ENCODE measurements around the gene GNB4. TPM values are rescaled to one million over a fixed set of nuclear protein-coding genes. Genes with fewer than 3 reads are reported as not detected.

GNB4 gene
- total and polyA plus RNA-seq, 10 of the 15 experiments (the other 5 are each of a cell fraction or from before 2014, with no cell fraction given) = 0.14 to 3.4 (median 1.8) TPM

- TF ChIP-seq, protein P1, sequence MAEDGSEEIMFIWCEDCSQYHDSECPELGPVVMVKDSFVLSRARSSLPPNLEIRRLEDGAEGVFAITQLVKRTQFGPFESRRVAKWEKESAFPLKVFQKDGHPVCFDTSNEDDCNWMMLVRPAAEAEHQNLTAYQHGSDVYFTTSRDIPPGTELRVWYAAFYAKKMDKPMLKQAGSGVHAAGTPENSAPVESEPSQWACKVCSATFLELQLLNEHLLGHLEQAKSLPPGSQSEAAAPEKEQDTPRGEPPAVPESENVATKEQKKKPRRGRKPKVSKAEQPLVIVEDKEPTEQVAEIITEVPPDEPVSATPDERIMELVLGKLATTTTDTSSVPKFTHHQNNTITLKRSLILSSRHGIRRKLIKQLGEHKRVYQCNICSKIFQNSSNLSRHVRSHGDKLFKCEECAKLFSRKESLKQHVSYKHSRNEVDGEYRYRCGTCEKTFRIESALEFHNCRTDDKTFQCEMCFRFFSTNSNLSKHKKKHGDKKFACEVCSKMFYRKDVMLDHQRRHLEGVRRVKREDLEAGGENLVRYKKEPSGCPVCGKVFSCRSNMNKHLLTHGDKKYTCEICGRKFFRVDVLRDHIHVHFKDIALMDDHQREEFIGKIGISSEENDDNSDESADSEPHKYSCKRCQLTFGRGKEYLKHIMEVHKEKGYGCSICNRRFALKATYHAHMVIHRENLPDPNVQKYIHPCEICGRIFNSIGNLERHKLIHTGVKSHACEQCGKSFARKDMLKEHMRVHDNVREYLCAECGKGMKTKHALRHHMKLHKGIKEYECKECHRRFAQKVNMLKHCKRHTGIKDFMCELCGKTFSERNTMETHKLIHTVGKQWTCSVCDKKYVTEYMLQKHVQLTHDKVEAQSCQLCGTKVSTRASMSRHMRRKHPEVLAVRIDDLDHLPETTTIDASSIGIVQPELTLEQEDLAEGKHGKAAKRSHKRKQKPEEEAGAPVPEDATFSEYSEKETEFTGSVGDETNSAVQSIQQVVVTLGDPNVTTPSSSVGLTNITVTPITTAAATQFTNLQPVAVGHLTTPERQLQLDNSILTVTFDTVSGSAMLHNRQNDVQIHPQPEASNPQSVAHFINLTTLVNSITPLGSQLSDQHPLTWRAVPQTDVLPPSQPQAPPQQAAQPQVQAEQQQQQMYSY (CRISPR knock-in tag; IDR thresholded peaks at IDR 0.05) = no peak
- TF ChIP-seq, protein P2, sequence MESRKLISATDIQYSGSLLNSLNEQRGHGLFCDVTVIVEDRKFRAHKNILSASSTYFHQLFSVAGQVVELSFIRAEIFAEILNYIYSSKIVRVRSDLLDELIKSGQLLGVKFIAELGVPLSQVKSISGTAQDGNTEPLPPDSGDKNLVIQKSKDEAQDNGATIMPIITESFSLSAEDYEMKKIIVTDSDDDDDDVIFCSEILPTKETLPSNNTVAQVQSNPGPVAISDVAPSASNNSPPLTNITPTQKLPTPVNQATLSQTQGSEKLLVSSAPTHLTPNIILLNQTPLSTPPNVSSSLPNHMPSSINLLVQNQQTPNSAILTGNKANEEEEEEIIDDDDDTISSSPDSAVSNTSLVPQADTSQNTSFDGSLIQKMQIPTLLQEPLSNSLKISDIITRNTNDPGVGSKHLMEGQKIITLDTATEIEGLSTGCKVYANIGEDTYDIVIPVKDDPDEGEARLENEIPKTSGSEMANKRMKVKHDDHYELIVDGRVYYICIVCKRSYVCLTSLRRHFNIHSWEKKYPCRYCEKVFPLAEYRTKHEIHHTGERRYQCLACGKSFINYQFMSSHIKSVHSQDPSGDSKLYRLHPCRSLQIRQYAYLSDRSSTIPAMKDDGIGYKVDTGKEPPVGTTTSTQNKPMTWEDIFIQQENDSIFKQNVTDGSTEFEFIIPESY (IDR thresholded peaks at IDR 0.05) = no peak
- TF ChIP-seq ATF7 (IDR thresholded peaks at IDR 0.05; ENCODE audit: low read depth) (peak; percentile 53), PAX5 (IDR thresholded peaks at IDR 0.05; ENCODE audit: borderline replicate concordance, low read depth, low read length) (peak; percentile 73; the same call in 1 of the 2 replicates), RAD51 (IDR thresholded peaks at IDR 0.05) (peak; percentile 79), SMAD1 (IDR thresholded peaks at IDR 0.05; ENCODE audit: low read depth, partially characterized antibody) (peak; percentile 62), SPI1 (IDR thresholded peaks at IDR 0.05; ENCODE audit: borderline replicate concordance, insufficient read depth, low read depth, low read length) (no peak), NFXL1 (IDR thresholded peaks at IDR 0.05; ENCODE audit: borderline replicate concordance) (no peak), SKIL (IDR thresholded peaks at IDR 0.05; ENCODE audit: low read depth, poor library complexity, severe bottlenecking) (peak; percentile 15), PAX8 (IDR thresholded peaks at IDR 0.05) (no peak; the same call in 1 of the 2 replicates), RUNX3 (IDR thresholded peaks at IDR 0.05; ENCODE audit: low read length) (peak; percentile 54; the same call in 1 of the 2 replicates), TARDBP (IDR thresholded peaks at IDR 0.05; ENCODE audit: borderline replicate concordance) (no peak), IKZF1 (conservative IDR thresholded peaks at IDR 0.05) (no peak), MXI1 (IDR thresholded peaks at IDR 0.05; ENCODE audit: low read depth, low read length) (peak; percentile 38; the same call in 1 of the 2 replicates), BCL3 (IDR thresholded peaks at IDR 0.05; ENCODE audit: borderline replicate concordance, insufficient read depth, low read depth, low read length, poor library complexity, severe bottlenecking) (peak; percentile 60), SUZ12 (IDR thresholded peaks at IDR 0.05; ENCODE audit: unreplicated experiment) (no peak)
- TF ChIP-seq, protein P3, sequence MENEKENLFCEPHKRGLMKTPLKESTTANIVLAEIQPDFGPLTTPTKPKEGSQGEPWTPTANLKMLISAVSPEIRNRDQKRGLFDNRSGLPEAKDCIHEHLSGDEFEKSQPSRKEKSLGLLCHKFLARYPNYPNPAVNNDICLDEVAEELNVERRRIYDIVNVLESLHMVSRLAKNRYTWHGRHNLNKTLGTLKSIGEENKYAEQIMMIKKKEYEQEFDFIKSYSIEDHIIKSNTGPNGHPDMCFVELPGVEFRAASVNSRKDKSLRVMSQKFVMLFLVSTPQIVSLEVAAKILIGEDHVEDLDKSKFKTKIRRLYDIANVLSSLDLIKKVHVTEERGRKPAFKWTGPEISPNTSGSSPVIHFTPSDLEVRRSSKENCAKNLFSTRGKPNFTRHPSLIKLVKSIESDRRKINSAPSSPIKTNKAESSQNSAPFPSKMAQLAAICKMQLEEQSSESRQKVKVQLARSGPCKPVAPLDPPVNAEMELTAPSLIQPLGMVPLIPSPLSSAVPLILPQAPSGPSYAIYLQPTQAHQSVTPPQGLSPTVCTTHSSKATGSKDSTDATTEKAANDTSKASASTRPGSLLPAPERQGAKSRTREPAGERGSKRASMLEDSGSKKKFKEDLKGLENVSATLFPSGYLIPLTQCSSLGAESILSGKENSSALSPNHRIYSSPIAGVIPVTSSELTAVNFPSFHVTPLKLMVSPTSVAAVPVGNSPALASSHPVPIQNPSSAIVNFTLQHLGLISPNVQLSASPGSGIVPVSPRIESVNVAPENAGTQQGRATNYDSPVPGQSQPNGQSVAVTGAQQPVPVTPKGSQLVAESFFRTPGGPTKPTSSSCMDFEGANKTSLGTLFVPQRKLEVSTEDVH (IDR thresholded peaks at IDR 0.05; ENCODE audit: low read depth, partially characterized antibody) = peak; percentile 21
These were observed 102.8 kb downstream of the GNB4 start (continued) for GRCh38 chr3:179348325-179349013.

Data from GM12878 (cell line).